GM12864 (cell line): ENCODE measurements around the gene SIX2.

Experiments
- DNase-seq: peaks from one replicate; pipeline ENCODE4 v3.0.0-alpha.2; 2011; ENCODE audit warnings: low read depth
- H3K4me3 ChIP-seq: 2 replicates; pipeline ENCODE4 v1.5.1; 2011; ENCODE audit warnings: mild to moderate bottlenecking, low read depth, low read length, control low read depth
- TF ChIP-seq, protein P1 (sequence below): IDR thresholded peaks from 2 replicates; pipeline ENCODE4 v1.5.1; 2011; ENCODE audit warnings: low read depth, mild to moderate bottlenecking, moderate library complexity, low read length, control low read depth, inconsistent platforms; ENCODE audit errors: missing control alignments

SIX2 gene

DNA sequence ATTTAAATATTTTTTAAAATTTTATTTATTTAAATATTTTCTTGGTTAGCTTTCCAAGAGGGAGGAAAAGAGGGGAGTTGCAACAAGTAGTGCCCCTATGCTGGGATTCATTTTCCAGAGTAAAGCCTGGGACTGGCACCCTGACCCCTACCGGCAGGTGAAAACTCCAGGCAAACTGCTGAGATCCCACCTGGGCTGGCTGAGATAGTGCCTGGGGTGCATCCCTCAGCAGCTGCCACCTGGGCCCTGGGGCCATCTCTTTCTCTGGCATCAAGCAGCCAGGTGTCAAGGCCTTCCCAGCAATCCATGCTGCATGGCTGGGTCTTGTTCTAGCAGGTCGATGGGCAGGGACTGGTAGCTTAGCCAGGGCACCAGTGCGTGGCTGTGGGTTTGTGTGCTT is 6.6 kb downstream of the SIX2 start:
- no peak for DNase-seq
- TF ChIP-seq, protein P1, sequence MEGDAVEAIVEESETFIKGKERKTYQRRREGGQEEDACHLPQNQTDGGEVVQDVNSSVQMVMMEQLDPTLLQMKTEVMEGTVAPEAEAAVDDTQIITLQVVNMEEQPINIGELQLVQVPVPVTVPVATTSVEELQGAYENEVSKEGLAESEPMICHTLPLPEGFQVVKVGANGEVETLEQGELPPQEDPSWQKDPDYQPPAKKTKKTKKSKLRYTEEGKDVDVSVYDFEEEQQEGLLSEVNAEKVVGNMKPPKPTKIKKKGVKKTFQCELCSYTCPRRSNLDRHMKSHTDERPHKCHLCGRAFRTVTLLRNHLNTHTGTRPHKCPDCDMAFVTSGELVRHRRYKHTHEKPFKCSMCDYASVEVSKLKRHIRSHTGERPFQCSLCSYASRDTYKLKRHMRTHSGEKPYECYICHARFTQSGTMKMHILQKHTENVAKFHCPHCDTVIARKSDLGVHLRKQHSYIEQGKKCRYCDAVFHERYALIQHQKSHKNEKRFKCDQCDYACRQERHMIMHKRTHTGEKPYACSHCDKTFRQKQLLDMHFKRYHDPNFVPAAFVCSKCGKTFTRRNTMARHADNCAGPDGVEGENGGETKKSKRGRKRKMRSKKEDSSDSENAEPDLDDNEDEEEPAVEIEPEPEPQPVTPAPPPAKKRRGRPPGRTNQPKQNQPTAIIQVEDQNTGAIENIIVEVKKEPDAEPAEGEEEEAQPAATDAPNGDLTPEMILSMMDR, result no peak

GRCh38 chr2:45001869-45002385 is 7.3 kb downstream of the SIX2 start:
- DNase-seq, result no peak
- no peak overlapping the region for H3K4me3 ChIP-seq
- TF ChIP-seq, protein P1, result no peak

More for the DNA sequence above, 6.6 kb downstream of the SIX2 start:
- no peak overlapping the region for H3K4me3 ChIP-seq

DNA sequence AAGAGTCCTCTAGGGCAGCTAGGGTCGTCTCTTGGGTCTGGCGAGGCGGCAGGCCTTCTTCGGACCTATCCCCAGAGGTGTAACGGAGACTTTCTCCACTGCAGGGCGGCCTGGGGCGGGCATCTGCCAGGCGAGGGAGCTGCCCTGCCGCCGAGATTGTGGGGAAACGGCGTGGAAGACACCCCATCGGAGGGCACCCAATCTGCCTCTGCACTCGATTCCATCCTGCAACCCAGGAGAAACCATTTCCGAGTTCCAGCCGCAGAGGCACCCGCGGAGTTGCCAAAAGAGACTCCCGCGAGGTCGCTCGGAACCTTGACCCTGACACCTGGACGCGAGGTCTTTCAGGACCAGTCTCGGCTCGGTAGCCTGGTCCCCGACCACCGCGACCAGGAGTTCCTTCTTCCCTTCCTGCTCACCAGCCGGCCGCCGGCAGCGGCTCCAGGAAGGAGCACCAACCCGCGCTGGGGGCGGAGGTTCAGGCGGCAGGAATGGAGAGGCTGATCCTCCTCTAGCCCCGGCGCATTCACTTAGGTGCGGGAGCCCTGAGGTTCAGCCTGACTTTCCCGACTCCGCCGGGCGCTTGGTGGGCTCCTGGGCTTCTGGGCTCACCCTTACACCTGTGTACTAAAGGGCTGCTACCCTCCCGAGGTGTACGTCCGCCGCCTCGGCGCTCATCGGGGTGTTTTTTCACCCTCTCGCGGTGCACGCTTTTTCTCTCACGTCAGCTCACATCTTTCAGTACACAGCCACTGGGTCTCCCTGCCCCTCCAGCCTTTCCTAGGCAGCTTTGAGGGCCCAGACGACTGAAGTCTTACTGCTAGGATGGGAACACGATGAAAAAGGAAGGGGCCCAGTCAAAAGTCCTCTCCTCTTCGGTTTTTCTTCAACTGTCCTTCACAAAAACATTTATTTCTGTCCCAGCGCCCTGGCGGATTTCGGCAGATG is 8.1 kb downstream of the SIX2 start:
- TF ChIP-seq, protein P1, result no peak
- no peak overlapping the region for H3K4me3 ChIP-seq
- DNase-seq, result no peak

GRCh38 chr2:45000341-45000901 is 8.8 kb downstream of the SIX2 start:
- H3K4me3 ChIP-seq, result no peak overlapping the region
- TF ChIP-seq, protein P1, result no peak
- DNase-seq, result no peak

- DNase-seq, result no peak
- TF ChIP-seq, protein P1, result no peak
Measured at GRCh38 chr2:44999540-44999939, 9.7 kb downstream of the SIX2 start.

GRCh38 chr2:44997963-44998362 is 11.3 kb downstream of the SIX2 start:
- TF ChIP-seq, protein P1, result no peak
- no peak overlapping the region for H3K4me3 ChIP-seq
- DNase-seq, result no peak

More at GRCh38 chr2:44999540-44999939, 9.7 kb downstream of the SIX2 start:
- no peak overlapping the region for H3K4me3 ChIP-seq
